NCI-H226 (cell line): ENCODE measurements around the gene FTO.

Experiments
- DNase-seq: peaks from one replicate; pipeline ENCODE4 v3.0.0-alpha.2; 2015

FTO gene

GRCh38 chr16:53785916-53786315 lies 82.0 kb downstream of the FTO start:
- DNase-seq, result no peak

GRCh38 chr16:53787423-53787822 lies 83.5 kb downstream of the FTO start:
- DNase-seq, result no peak

- no peak for DNase-seq
Observed at GRCh38 chr16:53789137-53789536, 85.2 kb downstream of the FTO start.

GRCh38 chr16:53792161-53792951 lies 88.4 kb downstream of the FTO start:
- DNase-seq, result peak; percentile 61

GRCh38 chr16:53803451-53803850 lies 99.5 kb downstream of the FTO start:
- no peak for DNase-seq

- no peak for DNase-seq
Observed at GRCh38 chr16:53803998-53804397, 100.0 kb downstream of the FTO start.

- DNase-seq, result no peak
Observed at GRCh38 chr16:53804467-53804866, 100.5 kb downstream of the FTO start.

GRCh38 chr16:53805113-53805512 lies 101.2 kb downstream of the FTO start:
- peak; percentile 24 for DNase-seq

GRCh38 chr16:53805752-53806151 lies 101.8 kb downstream of the FTO start:
- DNase-seq, result no peak

GRCh38 chr16:53809088-53809932 lies 105.4 kb downstream of the FTO start:
- DNase-seq, result peak; percentile 22

GRCh38 chr16:53812914-53813313 lies 109.0 kb downstream of the FTO start:
- DNase-seq, result no peak

- no peak for DNase-seq
Observed at GRCh38 chr16:53814801-53815200, 110.8 kb downstream of the FTO start.

- no peak for DNase-seq
Observed at GRCh38 chr16:53816211-53816836, 112.4 kb downstream of the FTO start.

GRCh38 chr16:53817117-53817755 lies 113.3 kb downstream of the FTO start:
- DNase-seq, result peak; percentile 73

GRCh38 chr16:53817812-53818550 lies 114.0 kb downstream of the FTO start:
- no peak for DNase-seq

- peak; percentile 74 for DNase-seq
Observed at GRCh38 chr16:53821487-53821886, 117.5 kb downstream of the FTO start.

GRCh38 chr16:53821957-53822625 lies 118.1 kb downstream of the FTO start:
- DNase-seq, result peak; percentile 89

GRCh38 chr16:53822936-53823529 lies 119.1 kb downstream of the FTO start:
- peak; percentile 76 for DNase-seq

- DNase-seq, result no peak
Observed at GRCh38 chr16:53826658-53827057, 122.7 kb downstream of the FTO start.

GRCh38 chr16:53827741-53828140 lies 123.8 kb downstream of the FTO start:
- DNase-seq, result no peak

GRCh38 chr16:53829186-53829747 lies 125.3 kb downstream of the FTO start:
- peak; percentile 40 for DNase-seq
